AG04450 (cell line): ENCODE measurements around the gene SERINC5. TPM values are rescaled to one million over a fixed set of nuclear protein-coding genes. Genes with fewer than 3 reads are reported as not detected.
"Not testable (repeated sequence)": the region's sequence is repeated elsewhere in the genome, so short reads cannot be mapped to it uniquely, and the experiment has no call there.

Experiments
- CTCF ChIA-PET: fragments of 300-600, 350-600 bp; formaldehyde crosslinking; extraction: SDS; loops from one replicate; lab custom pipeline; 2022; ENCODE audit warnings: antibody characterized with exemption, inconsistent platforms; lab: Charles Lee
- POLR2A ChIA-PET: fragments of 350-600 bp; formaldehyde crosslinking; extraction: SDS; loops from one replicate; lab custom pipeline; 2021; ENCODE audit warnings: antibody characterized with exemption, inconsistent platforms; lab: Yijun Ruan, JAX
- DNase-seq: peaks from one replicate; pipeline ENCODE4 v3.0.0-alpha.2; 2011; ENCODE audit warnings: low read depth, low spot score
- H3K27ac ChIP-seq: one replicate; pipeline ENCODE4 v1.5.1; 2012; ENCODE audit warnings: low read depth, low read length, control low read depth
- H3K27me3 ChIP-seq: one replicate; pipeline ENCODE4 v1.6.0; 2012; ENCODE audit warnings: low read length; ENCODE audit not compliant: control insufficient read depth, insufficient read depth
- H3K4me3 ChIP-seq: 2 replicates; pipeline ENCODE4 v1.5.1; 2011; ENCODE audit warnings: mild to moderate bottlenecking, low read depth, low read length, control low read depth
- H3K9me3 ChIP-seq: 2 replicates; pipeline ENCODE4 v1.5.1; 2012; ENCODE audit warnings: low read length; ENCODE audit not compliant: control insufficient read depth, insufficient read depth
- CTCF ChIP-seq: IDR thresholded peaks from 2 replicates; pipeline ENCODE4 v1.5.1; 2011; ENCODE audit warnings: low read depth, low read length, control low read depth, inconsistent platforms
- polyA plus RNA-seq: library from polyadenylated mRNA; depleted of rRNA; stranded (reverse); fragments of >200 nt; gene quantifications from 2 replicates; pipeline ENCODE4 v1.2.3, GENCODE V29; 2011

Gene SERINC5
- polyA plus RNA-seq, 1 experiment: 8.5 TPM

- ChIA-PET POLR2A (no interaction called here), CTCF (interaction anchor here (0.7 to 5.7 kb wide), 26 partner anchors 8 to 580 kb away, joined by 3 to 235 read pairs (median 4); partner anchors contain the start of gene SERINC5)
- Histone ChIP-seq H3K27ac (no peak overlapping the region), H3K4me3 (no peak overlapping the region), H3K9me3 (no peaks in the 10 kb centered on the region), H3K27me3 (peaks cover 2% of the 10 kb centered on the region)
- TF ChIP-seq CTCF: no peak
- no peak for DNase-seq
These were observed 163.3 kb downstream of the SERINC5 start for GRCh38 chr5:80092486-80093107.

GRCh38 chr5:80091792-80092192 lies 164.1 kb downstream of the SERINC5 start:
- ChIA-PET CTCF (interaction anchor here (0.6 to 5.7 kb wide), 60 partner anchors 8 to 1067 kb away, joined by 3 to 235 read pairs (median 4); partner anchors contain the start of gene SERINC5), POLR2A (interaction anchor here (0.6 to 1.0 kb wide), 4 partner anchors 14 to 216 kb away, joined by 3 to 5 read pairs (median 4); partner anchors contain the start of gene SERINC5)
- H3K27ac ChIP-seq, H3K4me3 ChIP-seq, H3K27me3 ChIP-seq, DNase-seq, H3K9me3 ChIP-seq: not testable (repeated sequence)
- peak; percentile 57 for TF ChIP-seq CTCF

GRCh38 chr5:80090884-80091166 lies 165.0 kb downstream of the SERINC5 start:
- H3K27me3 ChIP-seq: peaks cover 2% of the 10 kb centered on the region
- no peaks in the 10 kb centered on the region for H3K9me3 ChIP-seq
- ChIA-PET POLR2A (no interaction called here), CTCF (interaction anchor here (0.6 to 5.7 kb wide), 18 partner anchors 9 to 581 kb away, joined by 3 to 235 read pairs (median 4); partner anchors contain the start of genes SERINC5 and ZFYVE16)
- no peak for TF ChIP-seq CTCF
- H3K27ac ChIP-seq: no peak overlapping the region
- no peak overlapping the region for H3K4me3 ChIP-seq
- no peak for DNase-seq

- POLR2A ChIA-PET: no interaction called here
- CTCF ChIA-PET: interaction anchor here (0.6 to 3.3 kb wide), 110 partner anchors 8 to 1061 kb away, joined by 3 to 67 read pairs (median 4); partner anchors contain the start of genes MTX3 and SERINC5
- no peak overlapping the region for H3K27ac ChIP-seq
- DNase-seq: peak; percentile 29
- H3K27me3 ChIP-seq: peaks cover 4% of the 10 kb centered on the region
- no peaks in the 10 kb centered on the region for H3K9me3 ChIP-seq
- H3K4me3 ChIP-seq: no peak overlapping the region
- peak; percentile 75 for TF ChIP-seq CTCF
These were observed 172.6 kb downstream of the SERINC5 start for GRCh38 chr5:80083101-80083890.
